AG04450 (cell line): ENCODE results near the gene TNNT2. TPM values are rescaled to one million over a fixed set of nuclear protein-coding genes. Genes with fewer than 3 reads are reported as not detected.

Experiments
- CTCF ChIA-PET: fragments of 300-600, 350-600 bp; formaldehyde crosslinking; extraction: SDS; loops from one replicate; lab custom pipeline; 2022; ENCODE audit warnings: antibody characterized with exemption, inconsistent platforms; lab: Charles Lee
- POLR2A ChIA-PET: fragments of 350-600 bp; formaldehyde crosslinking; extraction: SDS; loops from one replicate; lab custom pipeline; 2021; ENCODE audit warnings: antibody characterized with exemption, inconsistent platforms; lab: Yijun Ruan, JAX
- DNase-seq: peaks from one replicate; pipeline ENCODE4 v3.0.0-alpha.2; 2011; ENCODE audit warnings: low read depth, low spot score
- H3K27ac ChIP-seq: one replicate; pipeline ENCODE4 v1.5.1; 2012; ENCODE audit warnings: low read depth, low read length, control low read depth
- H3K27me3 ChIP-seq: one replicate; pipeline ENCODE4 v1.6.0; 2012; ENCODE audit warnings: low read length; ENCODE audit not compliant: control insufficient read depth, insufficient read depth
- H3K4me3 ChIP-seq: 2 replicates; pipeline ENCODE4 v1.5.1; 2011; ENCODE audit warnings: mild to moderate bottlenecking, low read depth, low read length, control low read depth
- H3K9me3 ChIP-seq: 2 replicates; pipeline ENCODE4 v1.5.1; 2012; ENCODE audit warnings: low read length; ENCODE audit not compliant: control insufficient read depth, insufficient read depth
- polyA plus RNA-seq: library from polyadenylated mRNA; depleted of rRNA; stranded (reverse); fragments of >200 nt; gene quantifications from 2 replicates; pipeline ENCODE4 v1.2.3, GENCODE V29; 2011
- TF ChIP-seq, protein P1 (sequence below): IDR thresholded peaks from 2 replicates; pipeline ENCODE4 v1.5.1; 2011; ENCODE audit warnings: low read depth, low read length, control low read depth, inconsistent platforms

The TNNT2 gene
- polyA plus RNA-seq, 1 experiment = 2.3 TPM

GRCh38 chr1:201369209-201369608, 8.3 kb downstream of the TNNT2 start:
- no peaks in the 10 kb centered on the region; the same call in 1 of the 2 replicates for H3K9me3 ChIP-seq
- DNase-seq = no peak
- CTCF ChIA-PET = no interaction called here
- POLR2A ChIA-PET = no interaction called here
- H3K27me3 ChIP-seq = peaks cover 63% of the 10 kb centered on the region
- no peak overlapping the region for H3K4me3 ChIP-seq
- H3K27ac ChIP-seq = no peak overlapping the region
- TF ChIP-seq, protein P1, sequence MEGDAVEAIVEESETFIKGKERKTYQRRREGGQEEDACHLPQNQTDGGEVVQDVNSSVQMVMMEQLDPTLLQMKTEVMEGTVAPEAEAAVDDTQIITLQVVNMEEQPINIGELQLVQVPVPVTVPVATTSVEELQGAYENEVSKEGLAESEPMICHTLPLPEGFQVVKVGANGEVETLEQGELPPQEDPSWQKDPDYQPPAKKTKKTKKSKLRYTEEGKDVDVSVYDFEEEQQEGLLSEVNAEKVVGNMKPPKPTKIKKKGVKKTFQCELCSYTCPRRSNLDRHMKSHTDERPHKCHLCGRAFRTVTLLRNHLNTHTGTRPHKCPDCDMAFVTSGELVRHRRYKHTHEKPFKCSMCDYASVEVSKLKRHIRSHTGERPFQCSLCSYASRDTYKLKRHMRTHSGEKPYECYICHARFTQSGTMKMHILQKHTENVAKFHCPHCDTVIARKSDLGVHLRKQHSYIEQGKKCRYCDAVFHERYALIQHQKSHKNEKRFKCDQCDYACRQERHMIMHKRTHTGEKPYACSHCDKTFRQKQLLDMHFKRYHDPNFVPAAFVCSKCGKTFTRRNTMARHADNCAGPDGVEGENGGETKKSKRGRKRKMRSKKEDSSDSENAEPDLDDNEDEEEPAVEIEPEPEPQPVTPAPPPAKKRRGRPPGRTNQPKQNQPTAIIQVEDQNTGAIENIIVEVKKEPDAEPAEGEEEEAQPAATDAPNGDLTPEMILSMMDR = no peak

- Histone ChIP-seq H3K27me3 (peaks cover 58% of the 10 kb centered on the region), H3K4me3 (no peak overlapping the region), H3K27ac (no peak overlapping the region), H3K9me3 (no peaks in the 10 kb centered on the region; the same call in 1 of the 2 replicates)
- TF ChIP-seq, protein P1 = no peak
- POLR2A ChIA-PET = no interaction called here
- CTCF ChIA-PET = interaction anchor here (0.8 kb wide), 1 partner anchor 10 kb away, joined by 3 read pairs; no protein-coding TSS in a partner anchor
- no peak for DNase-seq
These were observed 10.8 kb downstream of the TNNT2 start for GRCh38 chr1:201366696-201367095.

GRCh38 chr1:201365251-201365650, 12.2 kb downstream of the TNNT2 start:
- no peak overlapping the region for H3K27ac ChIP-seq
- ChIA-PET CTCF (interaction anchor here (1.1 to 1.5 kb wide), 3 partner anchors 11 to 44 kb away, joined by 3 read pairs; no protein-coding TSS in a partner anchor), POLR2A (no interaction called here)
- no peaks in the 10 kb centered on the region; the same call in 1 of the 2 replicates for H3K9me3 ChIP-seq
- TF ChIP-seq, protein P1 = no peak
- DNase-seq = no peak
- H3K27me3 ChIP-seq = peaks cover 58% of the 10 kb centered on the region
- no peak overlapping the region for H3K4me3 ChIP-seq

DNA sequence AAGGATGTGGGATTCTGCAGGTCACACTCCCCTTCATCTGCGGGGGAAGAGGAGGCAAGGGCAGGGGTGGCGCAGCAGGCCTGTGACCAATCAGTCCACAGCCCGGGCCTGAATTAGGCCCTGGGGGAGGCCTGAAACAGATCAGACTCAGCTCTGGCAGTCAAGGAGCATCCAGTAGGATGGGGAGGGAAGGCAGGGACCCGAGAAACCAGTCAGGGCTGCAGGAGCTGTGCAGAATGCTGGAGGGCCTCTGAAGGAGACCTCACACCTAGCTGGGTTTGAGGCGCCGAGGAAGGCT, 12.7 kb downstream of the TNNT2 start:
- no peak overlapping the region for H3K27ac ChIP-seq
- TF ChIP-seq, protein P1 = no peak
- no peak for DNase-seq
- peaks cover 55% of the 10 kb centered on the region for H3K27me3 ChIP-seq
- no peaks in the 10 kb centered on the region; the same call in 1 of the 2 replicates for H3K9me3 ChIP-seq
- ChIA-PET POLR2A (no interaction called here), CTCF (interaction anchor here (1.1 to 1.5 kb wide), 3 partner anchors 12 to 44 kb away, joined by 3 read pairs; no protein-coding TSS in a partner anchor)
- no peak overlapping the region for H3K4me3 ChIP-seq

DNA sequence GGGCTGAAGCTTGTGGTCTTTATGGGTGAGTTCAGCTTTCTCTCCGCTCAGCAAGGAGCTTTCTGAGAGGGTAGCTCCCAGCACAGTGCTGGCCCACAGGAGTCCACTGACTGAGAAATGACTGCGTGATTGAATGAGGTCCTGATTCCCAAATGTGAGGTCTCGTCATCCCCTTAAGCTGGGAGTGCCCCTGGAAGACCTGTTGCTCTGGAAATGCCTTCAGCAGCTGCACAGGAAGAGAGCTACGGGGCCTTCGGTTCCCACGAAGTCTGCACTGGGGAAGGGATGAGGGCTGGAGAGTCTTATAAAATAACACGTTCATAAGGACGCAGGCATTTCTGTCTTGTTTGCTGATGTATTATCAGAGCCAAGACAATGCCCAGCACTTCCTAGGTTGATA, 14.0 kb downstream of the TNNT2 start:
- CTCF ChIA-PET = interaction anchor here (0.7 to 6.4 kb wide), 5 partner anchors 9 to 408 kb away, joined by 3 to 89 read pairs (median 3); no protein-coding TSS in a partner anchor
- POLR2A ChIA-PET = no interaction called here
- no peak overlapping the region for H3K4me3 ChIP-seq
- no peak overlapping the region for H3K27ac ChIP-seq
- TF ChIP-seq, protein P1 = no peak
- H3K27me3 ChIP-seq = peaks cover 52% of the 10 kb centered on the region
- no peak for DNase-seq
- H3K9me3 ChIP-seq = no peaks in the 10 kb centered on the region
